Natural killer cell (primary cell): ENCODE results near the gene ST6GAL1. TPM values are rescaled to one million over a fixed set of nuclear protein-coding genes. Genes with fewer than 3 reads are reported as not detected.

Experiments used
- ATAC-seq, 3 donors: fragments of 150-1000 bp in 2 of 3; fragments of 200-7000 bp in 1 of 3; cut with Tn5 transposase; 1 replicate in 1 of 3; 2 replicates in 2 of 3; pipeline ENCODE4 v1.10.0; 2021; ENCODE audit warnings: mild to moderate bottlenecking in 2 of 3, moderate library complexity in 2 of 3
- DNase-seq, 2 donors: peaks; one replicate each; pipeline versions ENCODE4 v3.0.0 to v3.0.0-alpha.2; 2013 to 2021; ENCODE audit warnings: mixed read lengths in 1 of 2
- H3K27ac ChIP-seq: one replicate; pipeline ENCODE4 v1.5.1; 2013; ENCODE audit warnings: mild to moderate bottlenecking, low read length
- H3K27me3 ChIP-seq: one replicate; pipeline ENCODE4 v1.6.1; 2013; ENCODE audit warnings: low read length; ENCODE audit not compliant: control insufficient read depth, insufficient read depth
- H3K36me3 ChIP-seq: one replicate; pipeline ENCODE4 v1.6.1; 2013; ENCODE audit warnings: low read length; ENCODE audit not compliant: control insufficient read depth, insufficient read depth
- H3K4me1 ChIP-seq: one replicate; pipeline ENCODE4 v1.6.1; 2013; ENCODE audit warnings: low read length; ENCODE audit not compliant: control insufficient read depth, insufficient read depth
- H3K4me3 ChIP-seq: one replicate; pipeline ENCODE4 v1.5.1; 2013; ENCODE audit warnings: low read length
- H3K9me3 ChIP-seq: one replicate; pipeline ENCODE4 v1.6.1; 2013; ENCODE audit warnings: low read length; ENCODE audit not compliant: control insufficient read depth, insufficient read depth
- H3K27ac Mint-ChIP-seq, 2 donors: one replicate each; pipeline ENCODE4 v1.8.0; 2022; ENCODE audit warnings: mild to moderate bottlenecking in 2 of 2, mixed read lengths in 2 of 2, moderate library complexity in 1 of 2
- H3K27me3 Mint-ChIP-seq, 2 donors: one replicate each; pipeline ENCODE4 v1.8.0; 2022; ENCODE audit warnings: low read depth in 2 of 2, mixed read lengths in 2 of 2
- H3K36me3 Mint-ChIP-seq: one replicate; pipeline ENCODE4 v1.8.0; 2022; ENCODE audit warnings: mixed read lengths
- H3K4me1 Mint-ChIP-seq, 2 donors: one replicate each; pipeline ENCODE4 v1.8.0; 2022; ENCODE audit warnings: mixed read lengths in 2 of 2
- H3K4me3 Mint-ChIP-seq: one replicate; pipeline ENCODE4 v1.8.0; 2022; ENCODE audit warnings: mild to moderate bottlenecking, moderate library complexity, mixed read lengths
- H3K9me3 Mint-ChIP-seq, 2 donors: one replicate each; pipeline ENCODE4 v1.8.0; 2022; ENCODE audit warnings: mixed read lengths in 2 of 2
- WGBS: methylation state at CpG from one replicate; pipeline ENCODE4 v1.1.7; 2013; ENCODE audit warnings: missing lambda C conversion rate; ENCODE audit not compliant: insufficient coverage; 5-methylcytosine and 5-hydroxymethylcytosine counted together
- intact Hi-C: fragments of 100-400 bp; cut with micrococcal nuclease; formaldehyde crosslinking; loops from one replicate; pipeline ENCODE4 v1.14.2; 2022
- total RNA-seq, 4 donors: library from RNA; stranded (reverse); fragments of 120-200 nt in 1 of 4; gene quantifications; one replicate each; pipeline versions ENCODE4 v1.2.3 to v1.2.4, GENCODE V29; 2013 to 2022
- TF ChIP-seq, protein P1 (sequence below): fragments of 200-600 bp; IDR thresholded peaks from one replicate; pipeline ENCODE4 v1.8.0; 2022; ENCODE audit warnings: antibody characterized with exemption

ST6GAL1 gene
- total RNA-seq, 3 donors from 2014 or later (not counting 1 experiment from before 2014, with no cell fraction given) = 121 to 182 (median 146) TPM

DNA sequence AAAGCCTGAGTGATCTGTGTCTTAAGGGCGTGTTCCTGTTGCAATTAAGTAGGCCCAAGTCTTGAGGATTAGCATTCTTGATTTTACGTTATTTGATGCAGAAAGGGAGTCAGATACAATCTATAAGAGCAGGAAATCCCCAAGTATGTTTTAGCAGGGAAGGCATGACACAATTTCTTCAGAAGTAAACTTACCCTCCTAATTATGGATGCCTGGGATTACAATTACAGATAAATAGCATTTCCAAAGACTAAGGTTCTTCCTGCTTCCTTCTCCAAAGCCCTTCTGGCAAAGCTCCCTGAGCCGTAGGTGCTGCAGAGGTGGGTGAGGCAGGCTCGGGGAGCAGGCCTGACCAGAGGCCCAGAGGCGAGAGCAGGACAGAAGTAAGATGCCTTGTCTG lies 34.9 kb upstream of the ST6GAL1 start:
- Histone ChIP-seq H3K4me3 (no peak overlapping the region), H3K9me3 (peaks cover 2% of the 10 kb centered on the region), H3K36me3 (no peaks in the 10 kb centered on the region), H3K27ac (no peak overlapping the region), H3K4me1 (no peaks in the 10 kb centered on the region), H3K27me3 (no peaks in the 10 kb centered on the region)
- Mint-ChIP-seq H3K9me3 (no peaks in the 10 kb centered on the region), H3K4me1 (peaks cover 10 to 18% of the 10 kb centered on the region in 2 donors), H3K27ac (no peak overlapping the region), H3K27me3 (no peaks in the 10 kb centered on the region), H3K4me3 (no peak overlapping the region), H3K36me3 (no peaks in the 10 kb centered on the region)
- ATAC-seq = no peak
- DNase-seq = no peak
- 99% methylated on average over 5 of the region's 5 CpGs for WGBS
- intact Hi-C loops = no loop called here
- TF ChIP-seq, protein P1, sequence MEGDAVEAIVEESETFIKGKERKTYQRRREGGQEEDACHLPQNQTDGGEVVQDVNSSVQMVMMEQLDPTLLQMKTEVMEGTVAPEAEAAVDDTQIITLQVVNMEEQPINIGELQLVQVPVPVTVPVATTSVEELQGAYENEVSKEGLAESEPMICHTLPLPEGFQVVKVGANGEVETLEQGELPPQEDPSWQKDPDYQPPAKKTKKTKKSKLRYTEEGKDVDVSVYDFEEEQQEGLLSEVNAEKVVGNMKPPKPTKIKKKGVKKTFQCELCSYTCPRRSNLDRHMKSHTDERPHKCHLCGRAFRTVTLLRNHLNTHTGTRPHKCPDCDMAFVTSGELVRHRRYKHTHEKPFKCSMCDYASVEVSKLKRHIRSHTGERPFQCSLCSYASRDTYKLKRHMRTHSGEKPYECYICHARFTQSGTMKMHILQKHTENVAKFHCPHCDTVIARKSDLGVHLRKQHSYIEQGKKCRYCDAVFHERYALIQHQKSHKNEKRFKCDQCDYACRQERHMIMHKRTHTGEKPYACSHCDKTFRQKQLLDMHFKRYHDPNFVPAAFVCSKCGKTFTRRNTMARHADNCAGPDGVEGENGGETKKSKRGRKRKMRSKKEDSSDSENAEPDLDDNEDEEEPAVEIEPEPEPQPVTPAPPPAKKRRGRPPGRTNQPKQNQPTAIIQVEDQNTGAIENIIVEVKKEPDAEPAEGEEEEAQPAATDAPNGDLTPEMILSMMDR = no peak

DNA sequence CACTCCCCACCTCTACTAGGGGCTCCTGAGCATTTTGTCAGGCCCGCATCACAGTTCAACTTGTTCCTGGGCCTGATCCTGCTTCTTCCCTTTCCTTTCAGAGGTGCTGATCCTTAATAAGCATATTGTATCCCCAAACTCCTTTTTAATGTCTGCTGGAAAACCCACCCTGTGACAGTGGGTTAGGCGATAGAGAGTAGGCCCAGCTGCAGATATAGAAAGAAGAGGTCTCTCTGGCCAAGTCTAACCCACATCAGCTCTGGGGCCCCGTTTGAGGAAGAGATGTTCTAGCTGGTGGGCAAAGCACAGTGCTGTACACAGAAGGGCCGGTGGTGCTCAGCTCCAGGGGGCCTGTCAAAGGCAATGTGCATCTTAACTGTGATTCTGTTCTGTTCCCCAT lies 34.3 kb upstream of the ST6GAL1 start:
- Histone ChIP-seq H3K27me3 (no peaks in the 10 kb centered on the region), H3K9me3 (peaks cover 2% of the 10 kb centered on the region), H3K4me3 (no peak overlapping the region), H3K36me3 (no peaks in the 10 kb centered on the region), H3K27ac (no peak overlapping the region), H3K4me1 (no peaks in the 10 kb centered on the region)
- Mint-ChIP-seq H3K27me3 (no peaks in the 10 kb centered on the region), H3K36me3 (no peaks in the 10 kb centered on the region), H3K9me3 (no peaks in the 10 kb centered on the region), H3K27ac (no peak overlapping the region), H3K4me3 (no peak overlapping the region), H3K4me1 (peaks cover 16 to 24% of the 10 kb centered on the region in 2 donors)
- no peak for ATAC-seq
- TF ChIP-seq, protein P1 = no peak
- WGBS = 97% methylated on average over 4 of the region's 4 CpGs
- DNase-seq = no peak
- intact Hi-C loops = no loop called here

DNA sequence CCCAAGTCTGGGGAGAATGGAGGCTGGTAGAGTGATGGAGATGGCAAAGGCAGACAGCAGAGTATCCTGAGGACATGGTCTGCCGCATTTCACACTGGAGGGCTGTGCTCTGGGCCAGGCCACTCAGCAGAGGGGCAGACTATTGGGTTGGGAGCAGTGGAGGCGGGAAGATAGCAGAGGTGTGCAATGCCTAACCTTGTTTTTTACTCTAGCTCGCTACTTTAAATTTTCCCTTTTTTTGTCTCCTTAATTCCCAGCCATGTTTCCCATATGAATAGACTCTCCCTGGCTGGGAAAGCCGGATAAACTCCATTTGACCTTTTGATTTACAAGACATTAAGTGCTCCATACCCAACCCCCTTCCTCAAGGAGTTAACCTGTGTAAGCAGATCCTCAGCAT lies 33.5 kb upstream of the ST6GAL1 start:
- ATAC-seq (no peak), DNase-seq (no peak)
- H3K4me3 Mint-ChIP-seq = no peak overlapping the region
- no peaks in the 10 kb centered on the region for H3K9me3 Mint-ChIP-seq
- no peaks in the 10 kb centered on the region for H3K36me3 Mint-ChIP-seq
- 95% methylated on average over 4 of the region's 4 CpGs for WGBS
- intact Hi-C loops = no loop called here
- Histone ChIP-seq H3K27ac (no peak overlapping the region), H3K36me3 (no peaks in the 10 kb centered on the region), H3K4me1 (no peaks in the 10 kb centered on the region), H3K4me3 (no peak overlapping the region), H3K27me3 (no peaks in the 10 kb centered on the region), H3K9me3 (peaks cover 2% of the 10 kb centered on the region)
- H3K4me1 Mint-ChIP-seq = peaks cover 21 to 31% of the 10 kb centered on the region in 2 donors
- no peaks in the 10 kb centered on the region for H3K27me3 Mint-ChIP-seq
- no peak overlapping the region for H3K27ac Mint-ChIP-seq
- TF ChIP-seq, protein P1 = no peak

DNA sequence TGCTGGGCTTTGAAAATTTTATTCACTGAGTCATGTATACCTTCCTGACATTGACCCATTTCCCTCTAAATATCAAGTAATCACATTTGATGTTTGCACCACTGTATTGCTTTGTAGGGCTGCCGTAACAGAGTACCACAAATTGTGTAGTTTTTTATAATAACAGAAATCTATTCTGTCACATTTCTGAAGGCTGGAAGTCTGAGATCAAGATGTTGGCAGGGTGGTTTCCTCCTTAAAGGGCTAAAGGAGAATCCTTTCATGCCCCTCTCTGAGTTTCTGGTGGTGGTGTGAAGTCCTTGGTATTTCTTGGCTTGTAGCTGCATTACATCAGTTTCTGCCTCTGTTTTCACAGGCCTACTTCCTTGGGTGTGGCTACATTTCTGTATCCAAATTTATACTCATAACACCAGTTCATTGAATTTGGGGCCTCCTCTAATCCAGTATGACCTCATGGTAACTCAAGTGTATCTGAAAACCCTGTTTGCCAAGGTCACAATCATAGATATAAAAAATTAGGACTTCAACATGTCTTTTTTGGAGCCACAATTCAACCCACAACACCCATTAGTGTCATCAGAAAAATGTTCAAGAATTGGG lies 29.1 kb upstream of the ST6GAL1 start:
- H3K4me3 Mint-ChIP-seq = peak overlapping the region; percentile 17
- no CpG with 5 or more reads among the region's 1 CpG for WGBS
- H3K36me3 Mint-ChIP-seq = peaks cover 26% of the 10 kb centered on the region
- Histone ChIP-seq H3K4me1 (no peaks in the 10 kb centered on the region), H3K4me3 (no peak overlapping the region), H3K27ac (peak overlapping the region; percentile 37), H3K9me3 (no peaks in the 10 kb centered on the region), H3K36me3 (no peaks in the 10 kb centered on the region), H3K27me3 (no peaks in the 10 kb centered on the region)
- H3K27me3 Mint-ChIP-seq = no peaks in the 10 kb centered on the region
- peaks cover 33 to 46% of the 10 kb centered on the region in 2 donors for H3K4me1 Mint-ChIP-seq
- H3K9me3 Mint-ChIP-seq = peaks cover 0 to 1% of the 10 kb centered on the region in 2 donors
- TF ChIP-seq, protein P1 = no peak
- peak in 1 of 3 donors; percentile 42 for ATAC-seq
- H3K27ac Mint-ChIP-seq = peak overlapping the region in 1 of 2 donors; percentile 65
- DNase-seq = peak in 1 of 2 donors; percentile 27
- intact Hi-C loops = no loop called here
